Activated gamma-delta T cell (primary cell): ENCODE data around the gene ADAMTS6.
"Not testable (repeated sequence)": the region's sequence is repeated elsewhere in the genome, so short reads cannot be mapped to it uniquely, and the experiment has no call there.

Experiments used
- DNase-seq: peaks from one replicate; lab custom pipeline; 2025; lab: John Stamatoyannopoulos, UW
- total RNA-seq, 2 donors: gene quantifications; one replicate each; lab custom pipeline; 2026; lab: John Stamatoyannopoulos, UW

ADAMTS6 gene, protein sequence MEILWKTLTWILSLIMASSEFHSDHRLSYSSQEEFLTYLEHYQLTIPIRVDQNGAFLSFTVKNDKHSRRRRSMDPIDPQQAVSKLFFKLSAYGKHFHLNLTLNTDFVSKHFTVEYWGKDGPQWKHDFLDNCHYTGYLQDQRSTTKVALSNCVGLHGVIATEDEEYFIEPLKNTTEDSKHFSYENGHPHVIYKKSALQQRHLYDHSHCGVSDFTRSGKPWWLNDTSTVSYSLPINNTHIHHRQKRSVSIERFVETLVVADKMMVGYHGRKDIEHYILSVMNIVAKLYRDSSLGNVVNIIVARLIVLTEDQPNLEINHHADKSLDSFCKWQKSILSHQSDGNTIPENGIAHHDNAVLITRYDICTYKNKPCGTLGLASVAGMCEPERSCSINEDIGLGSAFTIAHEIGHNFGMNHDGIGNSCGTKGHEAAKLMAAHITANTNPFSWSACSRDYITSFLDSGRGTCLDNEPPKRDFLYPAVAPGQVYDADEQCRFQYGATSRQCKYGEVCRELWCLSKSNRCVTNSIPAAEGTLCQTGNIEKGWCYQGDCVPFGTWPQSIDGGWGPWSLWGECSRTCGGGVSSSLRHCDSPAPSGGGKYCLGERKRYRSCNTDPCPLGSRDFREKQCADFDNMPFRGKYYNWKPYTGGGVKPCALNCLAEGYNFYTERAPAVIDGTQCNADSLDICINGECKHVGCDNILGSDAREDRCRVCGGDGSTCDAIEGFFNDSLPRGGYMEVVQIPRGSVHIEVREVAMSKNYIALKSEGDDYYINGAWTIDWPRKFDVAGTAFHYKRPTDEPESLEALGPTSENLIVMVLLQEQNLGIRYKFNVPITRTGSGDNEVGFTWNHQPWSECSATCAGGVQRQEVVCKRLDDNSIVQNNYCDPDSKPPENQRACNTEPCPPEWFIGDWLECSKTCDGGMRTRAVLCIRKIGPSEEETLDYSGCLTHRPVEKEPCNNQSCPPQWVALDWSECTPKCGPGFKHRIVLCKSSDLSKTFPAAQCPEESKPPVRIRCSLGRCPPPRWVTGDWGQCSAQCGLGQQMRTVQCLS (N-terminal part only)
- total RNA-seq: 16.0 to 18.0 reads per million in 2 donors

DNA sequence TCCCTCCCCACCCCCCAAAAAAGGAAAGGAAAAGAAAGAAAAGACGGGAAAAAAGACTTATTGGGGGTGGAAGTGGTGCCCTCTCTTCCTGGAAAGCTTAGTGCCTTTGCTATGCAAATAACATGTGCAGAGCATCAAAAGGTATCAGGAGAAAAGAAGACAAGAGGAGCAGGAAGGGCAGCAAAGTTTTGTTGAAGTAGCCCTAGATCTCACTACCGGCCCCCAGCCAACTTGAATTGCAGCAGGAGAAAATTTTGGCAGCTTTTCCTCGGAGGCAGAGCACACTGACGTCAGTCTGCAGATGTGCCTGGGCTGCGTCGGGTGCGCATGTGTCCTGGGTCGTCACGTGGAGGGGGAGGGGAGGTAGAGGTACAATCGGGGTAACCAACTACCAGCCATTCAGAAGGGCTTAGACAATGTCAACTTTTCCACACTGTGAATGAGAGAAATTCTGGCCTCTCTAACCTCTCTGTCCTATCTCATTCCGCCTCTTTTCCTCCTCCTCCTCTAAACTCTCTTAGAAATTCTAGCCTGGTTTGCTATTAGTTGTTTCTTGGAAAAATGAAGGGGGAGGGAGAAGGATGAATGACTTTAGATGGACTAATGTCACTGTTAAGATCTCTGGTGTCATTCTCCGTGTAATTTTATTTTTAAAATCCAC, at the start of gene ADAMTS6:
Gene ADAMTS6, minus strand, starts transcription at position 286 of the 661 bp plus-strand sequence. CDS start 8,247 bp downstream, outside the sequence.
- DNase-seq: peak; percentile 44

DNA sequence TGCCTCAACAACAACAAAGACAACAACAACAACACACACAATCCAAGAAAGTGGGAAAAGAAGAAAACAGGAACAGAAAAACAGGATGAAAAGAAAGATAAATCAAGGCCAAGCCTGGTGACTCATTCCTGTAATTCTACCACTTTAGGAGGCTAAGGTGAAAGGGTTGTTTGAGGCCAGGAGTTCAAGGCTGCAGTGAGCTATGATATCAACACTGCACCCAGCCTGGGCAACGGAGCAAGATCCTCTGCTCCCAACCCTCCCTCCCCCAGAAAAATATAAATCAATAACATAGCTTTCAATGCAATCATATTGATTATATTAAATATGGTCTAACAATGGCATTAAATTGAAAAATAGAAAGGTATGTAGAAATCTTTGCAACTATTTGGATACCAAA, 49.2 kb upstream of the ADAMTS6 start:
- no peak for DNase-seq

DNA sequence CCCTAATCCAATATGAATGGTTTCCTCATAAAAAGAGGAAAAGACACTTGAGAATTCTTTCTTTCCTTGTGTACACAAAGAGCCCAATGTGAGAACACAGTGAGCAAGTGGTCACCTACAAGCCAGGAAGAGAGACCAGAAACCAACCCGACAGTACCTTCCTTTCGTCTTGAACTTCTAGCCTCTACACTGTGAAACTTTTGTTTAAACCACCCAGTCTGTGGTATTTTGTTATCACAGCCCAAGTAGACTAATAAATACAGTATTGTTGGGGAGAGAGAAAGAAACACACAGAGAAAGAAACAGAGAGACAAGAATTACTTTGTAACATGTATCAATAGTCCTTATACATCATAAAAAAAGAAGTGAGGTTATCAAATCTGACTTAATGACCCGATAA, 44.0 kb upstream of the ADAMTS6 start:
- no peak for DNase-seq

DNA sequence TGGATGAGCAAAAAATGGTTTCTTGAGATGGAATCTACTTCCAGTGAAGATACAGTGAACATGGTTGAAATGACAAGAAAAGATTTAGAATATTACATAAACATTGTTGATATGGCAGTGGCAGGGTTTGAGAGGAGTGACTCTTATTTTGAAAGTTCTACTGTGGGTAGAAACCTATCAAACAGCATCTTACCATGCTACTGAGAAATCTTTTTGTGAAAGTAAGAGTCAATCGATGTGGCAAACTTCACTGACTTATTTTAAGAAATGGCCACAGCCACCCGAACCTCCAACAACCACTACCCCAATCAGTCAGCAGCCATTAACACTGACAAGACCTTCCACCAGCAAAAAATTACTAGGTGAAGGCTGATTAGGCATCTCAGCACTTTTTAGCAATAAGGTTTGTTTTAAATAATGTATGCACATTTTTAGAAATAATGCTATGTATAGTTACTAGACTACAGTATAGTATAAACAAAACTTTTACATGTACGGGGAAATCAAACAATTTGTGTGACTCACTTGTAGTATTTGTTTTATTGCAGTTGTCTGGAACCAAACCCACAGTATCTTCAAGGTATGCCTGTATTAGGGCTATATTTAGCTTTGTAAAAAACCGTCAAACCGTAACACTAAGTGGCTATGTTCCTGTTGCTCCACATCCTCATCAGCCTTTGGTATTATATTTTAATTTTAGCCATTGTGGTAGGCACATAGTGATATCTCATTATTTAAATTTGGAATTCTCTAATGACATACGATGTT, 30.6 kb upstream of the ADAMTS6 start:
- no peak for DNase-seq

DNA sequence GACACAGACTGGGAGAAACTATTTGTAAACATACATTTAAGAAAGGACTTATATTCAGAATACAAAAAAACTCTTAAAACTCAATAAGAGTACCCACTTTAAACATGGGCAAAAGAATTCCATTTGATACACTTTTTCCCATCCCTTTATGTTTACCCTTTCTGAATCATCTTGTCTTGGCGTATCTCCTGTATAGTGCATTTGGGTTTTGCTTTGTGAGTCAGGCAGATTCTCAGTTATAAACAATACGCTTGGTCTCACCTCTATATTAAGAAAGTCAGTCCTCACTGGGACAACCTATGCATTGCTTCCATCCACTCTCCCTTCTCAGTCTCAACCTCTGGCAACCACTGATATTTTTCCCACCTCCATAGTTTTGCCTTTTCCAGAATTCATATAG, 27.3 kb upstream of the ADAMTS6 start:
- no peak for DNase-seq

DNA sequence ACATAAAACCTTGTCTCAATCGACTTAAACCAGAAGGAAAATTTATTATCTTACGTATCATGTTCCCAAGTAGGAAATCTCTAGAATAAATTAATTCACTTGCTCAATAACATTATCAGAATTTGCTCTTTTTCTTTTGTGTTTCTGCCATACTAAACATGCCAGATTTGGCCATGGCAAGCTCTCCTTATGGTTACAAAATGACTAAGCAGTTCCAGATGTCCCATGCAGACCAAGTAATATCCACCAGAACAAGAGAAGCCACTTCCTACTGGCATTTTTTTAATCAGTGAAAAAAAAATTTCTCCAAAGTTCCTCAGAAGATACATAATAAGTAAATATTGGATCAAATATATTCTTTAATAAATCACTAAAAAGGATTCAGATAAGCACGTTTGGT, 25.2 kb upstream of the ADAMTS6 start:
- no peak for DNase-seq

DNA sequence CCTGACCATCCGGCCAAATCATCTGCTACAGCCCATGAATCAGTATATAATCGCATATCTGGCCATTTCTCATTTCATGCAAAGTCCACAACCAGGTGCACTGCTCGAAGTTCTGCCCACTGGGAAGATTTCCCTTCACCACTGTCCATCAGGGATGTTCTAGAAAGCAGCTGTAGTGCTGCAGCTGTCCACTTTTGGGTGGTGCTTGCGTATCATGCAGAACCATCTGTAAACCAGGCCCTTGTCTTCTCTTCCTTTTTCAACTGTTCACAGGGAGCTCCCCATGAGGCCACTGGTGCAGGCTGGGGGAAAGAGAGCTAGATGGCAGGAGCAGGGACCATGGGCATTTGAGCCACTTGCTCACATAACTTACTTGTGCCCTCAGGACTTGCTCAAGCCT, 7.4 kb upstream of the ADAMTS6 start:
- DNase-seq: no peak

DNA sequence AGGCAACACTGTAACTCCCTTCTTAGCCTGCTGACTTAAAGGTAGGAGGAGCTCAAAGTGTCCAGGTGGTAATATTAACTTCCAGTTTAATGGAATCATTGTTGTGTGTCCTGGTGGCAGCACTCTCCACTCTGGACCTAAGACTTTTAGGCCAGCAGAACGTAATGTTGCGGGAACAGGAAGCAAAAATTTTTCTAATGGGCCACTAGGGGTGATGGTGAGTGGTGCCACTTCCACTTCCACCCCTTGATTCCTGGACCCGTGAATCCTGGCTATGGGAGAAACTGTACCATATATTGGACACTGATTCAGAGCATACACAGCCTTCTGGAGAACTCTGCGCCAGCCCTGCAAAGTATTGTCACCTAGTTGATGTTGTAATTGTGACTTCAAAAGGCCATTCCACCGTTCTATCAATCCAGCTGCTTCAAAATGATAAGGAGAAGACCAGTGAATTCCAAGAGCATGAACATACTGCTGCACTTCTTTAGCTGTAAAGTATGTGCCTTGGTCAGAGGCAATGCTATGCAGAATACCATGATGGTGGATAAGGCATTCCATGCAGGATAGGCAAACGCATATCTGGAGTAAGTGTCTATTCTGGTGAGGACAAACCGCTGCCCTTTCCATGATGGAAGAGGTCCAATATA, 6.4 kb upstream of the ADAMTS6 start:
- DNase-seq: not testable (repeated sequence)

DNA sequence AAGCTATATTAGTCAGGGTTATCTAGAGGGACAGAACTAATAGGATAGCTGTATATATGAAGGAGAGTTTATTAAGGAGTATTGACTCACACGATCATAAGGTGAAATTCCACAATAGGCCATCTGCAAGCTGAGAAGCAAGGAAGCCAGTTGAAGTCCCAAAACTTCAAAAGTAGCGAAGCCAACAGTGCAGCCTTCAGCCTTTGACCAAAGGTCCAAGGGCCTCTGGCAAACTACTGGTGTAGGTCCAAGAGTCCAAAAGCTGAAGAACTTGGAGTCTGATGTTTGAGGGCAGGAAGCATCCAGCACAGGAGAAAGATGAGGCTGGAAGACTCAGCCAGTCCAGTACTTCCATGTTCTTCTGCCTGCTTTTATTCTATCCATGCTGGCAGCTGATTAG, 5.1 kb upstream of the ADAMTS6 start:
- not testable (repeated sequence) for DNase-seq

DNA sequence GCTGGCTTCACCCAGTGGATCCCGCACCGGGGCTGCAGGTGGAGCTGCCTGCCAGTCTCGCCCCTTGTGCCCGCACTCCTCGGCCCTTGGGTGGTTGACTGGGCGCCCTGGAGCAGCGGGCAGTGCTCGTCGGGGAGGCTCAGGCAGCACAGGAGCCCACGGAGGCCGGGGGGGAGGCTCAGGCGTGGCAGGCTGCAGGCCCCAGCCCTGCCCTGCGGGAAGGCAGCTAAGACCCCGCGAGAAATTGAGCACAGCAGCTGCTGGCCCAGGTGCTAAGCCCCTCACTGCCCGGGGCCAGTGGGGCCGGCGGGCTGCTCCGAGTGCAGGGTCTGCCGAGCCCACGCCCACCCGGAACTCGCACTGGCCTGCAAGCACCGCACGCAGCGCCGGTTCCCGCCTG, 3.7 kb upstream of the ADAMTS6 start:
- peak; percentile 7 for DNase-seq

DNA sequence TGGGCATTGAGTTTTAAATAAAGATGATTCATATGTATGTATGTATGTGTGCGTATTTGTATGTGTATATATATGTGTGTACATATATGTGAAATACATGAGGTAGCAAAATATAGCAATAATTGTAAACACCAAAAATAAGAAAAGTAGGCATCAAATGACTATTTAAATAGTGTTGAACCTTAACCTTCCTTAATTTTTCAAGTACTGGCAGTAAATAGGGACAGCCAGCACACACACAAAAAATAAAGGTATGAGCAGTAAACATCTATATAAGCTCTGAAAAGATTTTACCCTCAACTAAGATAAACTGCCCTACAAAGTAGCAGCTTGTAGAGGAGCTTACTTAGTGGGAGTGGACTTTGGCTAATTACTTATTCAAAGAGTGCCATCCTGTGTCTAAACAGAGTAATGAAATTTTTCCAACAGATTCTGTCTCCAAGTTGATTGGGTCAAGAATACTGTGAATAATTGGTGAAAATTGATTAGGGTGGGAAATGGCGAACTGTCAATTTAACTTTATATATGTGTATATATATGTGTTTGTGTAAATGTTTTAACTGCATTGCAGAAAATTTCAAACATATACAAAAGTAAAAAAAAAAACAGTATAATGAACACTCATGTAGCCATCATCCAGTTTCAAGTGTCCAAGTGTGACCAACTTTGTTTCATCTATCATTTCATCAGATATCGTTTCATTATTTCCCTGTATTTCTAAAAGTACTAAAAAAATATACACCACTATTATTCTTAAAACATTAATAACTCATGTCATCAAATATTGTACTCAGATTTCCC, 2.0 kb upstream of the ADAMTS6 start:
- DNase-seq: no peak

DNA sequence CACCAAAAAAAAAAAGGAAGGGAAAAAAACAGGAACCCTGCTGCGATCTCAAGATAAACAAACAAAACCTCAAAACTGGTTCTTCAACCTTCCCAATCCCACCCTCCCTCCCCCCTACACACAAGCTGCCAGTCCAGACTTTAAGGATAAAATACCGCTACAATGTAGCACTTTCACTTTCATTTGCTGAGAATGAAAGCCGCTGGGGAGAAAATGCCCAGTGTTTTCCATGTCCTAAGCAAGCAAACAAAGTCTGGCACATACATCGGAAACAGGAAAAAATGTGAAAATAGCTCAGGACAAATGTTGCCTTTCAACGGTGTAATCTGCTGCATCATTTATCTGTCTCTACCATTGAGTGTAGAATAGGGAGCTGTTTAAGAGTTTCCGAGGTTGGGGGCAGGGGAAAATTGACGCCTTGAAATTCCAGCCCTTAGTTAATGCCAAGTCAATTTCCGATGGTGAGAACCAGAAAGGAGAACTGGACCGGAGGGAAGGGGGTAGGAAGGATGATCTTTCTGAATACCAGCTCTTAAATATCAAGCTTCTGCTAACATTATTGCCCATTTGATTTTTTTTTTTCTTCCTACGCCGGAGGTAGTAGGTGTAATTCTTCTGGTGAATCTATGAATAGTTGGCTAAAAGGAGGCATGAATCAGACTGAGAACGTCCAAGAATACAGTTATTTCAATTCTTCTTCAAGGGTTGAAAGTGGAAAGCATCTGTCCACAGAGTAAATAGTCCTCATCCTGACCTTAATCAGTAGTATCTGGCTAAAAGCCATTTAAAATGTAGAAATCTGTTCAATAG, 1.2 kb upstream of the ADAMTS6 start:
- no peak for DNase-seq

DNA sequence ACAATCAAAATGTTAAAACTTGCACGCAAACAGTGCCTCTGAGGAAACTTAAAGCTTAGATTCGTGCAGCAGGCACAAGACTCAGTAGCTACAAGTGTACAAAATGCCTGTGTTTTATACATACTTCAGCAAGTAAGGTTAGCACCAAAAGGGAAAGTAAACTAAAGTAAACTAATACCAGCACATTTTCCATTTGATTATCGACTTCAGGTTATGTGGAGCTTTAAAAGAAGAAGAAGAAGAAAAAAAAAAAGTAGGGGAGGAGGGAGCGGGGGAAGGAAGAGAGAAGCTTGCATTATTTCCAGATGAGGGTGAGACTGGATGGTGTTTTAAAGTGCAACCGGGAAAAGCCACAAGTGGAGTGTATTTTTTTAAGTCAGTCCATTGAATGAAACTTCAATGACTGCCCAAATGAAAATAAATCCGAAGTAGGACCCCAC, 596 bp upstream of the ADAMTS6 start:
- DNase-seq: no peak

DNA sequence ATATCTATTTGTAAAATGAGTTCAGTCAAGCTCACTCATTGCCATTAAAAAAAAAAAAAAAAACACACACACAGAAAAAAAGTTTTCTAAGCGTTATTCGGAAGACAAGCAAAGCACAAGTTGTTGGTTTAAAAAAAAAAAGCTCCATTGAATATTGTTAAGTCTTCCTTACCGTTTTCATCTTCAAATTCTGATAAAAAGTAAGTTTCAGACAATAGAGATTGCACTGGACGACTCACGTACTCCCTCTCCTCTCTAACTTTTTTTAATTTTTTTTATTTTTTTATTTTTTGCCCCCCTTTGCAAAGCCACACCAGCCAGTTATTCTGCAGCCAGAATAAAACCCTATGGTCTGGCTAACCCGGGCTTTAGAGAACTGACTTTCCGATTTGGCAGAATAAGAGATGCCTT, 544 bp downstream of the ADAMTS6 start:
- DNase-seq: no peak

DNA sequence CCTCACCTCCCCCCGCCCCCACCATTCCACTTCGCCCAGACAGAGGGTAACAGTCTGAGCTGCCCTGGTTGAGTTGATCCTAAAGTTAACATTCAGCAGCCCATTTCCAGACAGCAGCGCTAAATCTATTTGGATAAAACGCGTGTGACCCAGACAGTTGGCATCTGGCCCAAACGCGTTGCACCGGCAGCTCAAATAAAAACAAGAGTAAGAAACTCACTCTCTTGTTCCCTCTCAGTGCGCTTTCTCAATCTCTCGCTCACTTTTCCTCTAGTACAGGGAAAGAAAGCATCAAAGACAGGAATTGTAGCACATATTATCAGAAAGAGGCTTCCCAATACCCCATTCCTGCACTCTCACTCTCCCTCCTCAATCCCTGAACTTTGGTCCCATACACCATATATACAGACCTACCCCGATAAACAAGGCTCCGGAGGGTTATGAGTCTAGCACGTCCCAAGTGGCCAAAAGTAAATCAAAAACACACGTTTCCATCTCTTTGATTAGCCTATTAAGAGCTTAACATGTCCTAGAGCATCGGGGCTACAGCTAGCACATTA, 1.3 kb downstream of the ADAMTS6 start:
- DNase-seq: no peak

DNA sequence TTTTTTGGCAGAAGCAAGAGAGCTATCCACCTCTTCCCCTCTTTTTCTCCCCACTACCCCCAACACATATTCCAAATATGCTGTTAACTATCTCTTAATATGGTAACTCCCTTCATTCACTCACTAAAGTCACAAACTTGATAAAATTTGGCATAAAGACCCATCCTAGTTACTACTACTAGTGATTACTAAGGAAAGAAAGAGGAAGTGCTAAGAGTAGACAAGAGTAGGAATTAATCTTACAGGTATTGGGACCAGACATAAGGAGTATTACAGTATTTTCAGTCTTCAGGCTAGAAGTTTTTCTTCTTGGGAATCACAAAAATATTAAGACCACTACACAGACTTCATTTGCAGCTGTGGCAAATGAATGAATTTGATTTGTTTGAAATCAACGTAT, 2.2 kb downstream of the ADAMTS6 start:
- no peak for DNase-seq

DNA sequence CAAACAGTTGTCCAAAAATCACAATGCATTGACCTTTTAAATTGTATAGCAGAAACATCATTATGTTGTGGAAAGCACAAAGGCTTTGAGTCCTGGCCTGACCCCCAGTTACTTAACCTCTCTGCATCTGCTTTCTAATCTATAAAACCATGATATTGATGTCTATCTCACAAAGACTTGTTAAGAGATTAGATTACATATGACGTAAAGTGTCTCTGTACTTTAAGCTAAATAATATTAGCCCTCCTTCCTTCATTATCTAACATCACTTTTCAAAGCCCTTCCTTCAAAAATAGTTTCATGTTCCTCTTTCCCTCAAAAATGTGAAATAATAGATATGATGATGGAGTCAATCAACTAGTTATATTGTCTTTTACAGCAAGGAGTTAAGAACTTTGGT, 3.4 kb downstream of the ADAMTS6 start:
- no peak for DNase-seq

DNA sequence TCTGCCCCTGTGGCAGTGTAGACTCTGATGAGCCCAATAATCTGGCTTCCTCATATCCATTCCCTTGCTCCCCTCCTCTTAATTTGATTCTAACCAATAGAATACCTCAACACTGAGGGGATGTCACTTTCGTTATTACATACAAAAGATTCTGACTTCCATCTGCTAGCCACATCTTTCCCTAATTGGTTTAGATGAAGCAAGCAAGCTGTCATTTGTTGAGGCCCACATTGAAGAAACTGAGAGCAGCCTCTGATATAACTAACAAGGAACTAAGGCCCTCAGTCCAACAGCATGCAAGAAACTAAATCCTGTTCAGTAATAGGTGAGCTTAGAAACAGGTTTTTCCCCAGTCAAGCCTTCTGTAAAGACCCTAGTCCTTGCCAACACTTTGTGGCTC, 5.8 kb downstream of the ADAMTS6 start:
- DNase-seq: no peak

DNA sequence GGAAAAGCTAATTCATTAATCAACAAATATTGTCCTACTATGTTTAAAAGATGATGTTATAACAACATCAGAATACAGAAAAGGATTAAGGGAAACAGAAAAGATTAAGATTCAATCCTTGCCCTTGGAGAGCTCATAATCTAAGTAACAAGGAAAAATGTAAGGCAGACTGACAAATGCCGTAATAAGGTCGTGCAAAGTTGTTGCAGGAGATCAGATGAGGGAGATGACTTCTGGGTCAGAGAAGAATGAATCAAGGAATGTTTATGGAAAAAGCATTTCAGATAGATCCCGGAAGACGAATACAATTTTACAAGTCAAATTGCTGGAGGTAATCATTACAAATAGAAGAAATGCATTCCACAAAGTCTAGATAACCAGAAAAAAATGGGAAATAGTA, 6.4 kb downstream of the ADAMTS6 start:
- no peak for DNase-seq
